NCI-H1417 treated with DMSO at 0.1 percent for 48 hours (cell line): ENCODE measurements around the gene ANAPC5.
"Not testable (repeated sequence)": the region's sequence is repeated elsewhere in the genome, so short reads cannot be mapped to it uniquely, and the experiment has no call there.

Source experiments
- DNase-seq: peaks from one replicate; lab custom pipeline; 2025; lab: John Stamatoyannopoulos, UW

The ANAPC5 gene

DNA sequence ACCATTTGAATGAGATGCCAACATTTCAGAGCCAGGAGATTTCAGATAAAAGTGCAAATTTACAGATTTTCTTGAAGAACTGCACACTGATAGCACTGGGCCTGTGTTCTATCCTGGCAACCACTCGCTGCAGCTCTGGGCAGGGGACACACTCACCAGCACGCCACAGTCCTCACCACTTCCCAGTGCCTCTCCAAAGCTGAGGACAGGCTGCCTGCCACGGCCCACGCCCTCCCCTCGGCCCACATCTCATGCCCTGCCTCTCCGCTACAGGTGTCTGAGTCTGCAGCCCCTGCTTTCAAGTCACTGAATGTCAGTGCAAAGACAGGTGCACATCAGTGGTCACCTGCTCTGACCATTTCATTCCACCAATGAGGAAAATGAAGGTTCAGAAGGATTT lies 68.4 kb downstream of the ANAPC5 start:
- DNase-seq = no peak

DNA sequence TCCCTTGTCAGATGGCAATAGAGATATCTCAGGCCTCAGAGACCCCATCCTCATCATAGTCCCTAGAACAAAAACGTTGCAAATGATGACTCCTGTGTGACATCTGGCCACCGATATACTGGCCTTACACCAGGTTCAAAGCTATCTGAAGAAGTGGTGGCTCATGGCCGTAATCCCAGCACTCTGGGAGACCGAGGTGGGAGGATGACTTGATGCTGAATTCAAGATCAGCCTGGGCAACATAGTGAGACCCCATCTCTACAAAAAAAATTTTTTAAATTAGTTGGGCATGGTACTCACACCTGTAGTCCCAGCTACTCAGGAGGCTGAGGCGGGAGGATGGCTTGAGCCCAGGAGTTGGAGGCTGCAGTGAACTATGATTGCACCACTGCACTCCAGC lies 68.8 kb downstream of the ANAPC5 start:
- DNase-seq = no peak

DNA sequence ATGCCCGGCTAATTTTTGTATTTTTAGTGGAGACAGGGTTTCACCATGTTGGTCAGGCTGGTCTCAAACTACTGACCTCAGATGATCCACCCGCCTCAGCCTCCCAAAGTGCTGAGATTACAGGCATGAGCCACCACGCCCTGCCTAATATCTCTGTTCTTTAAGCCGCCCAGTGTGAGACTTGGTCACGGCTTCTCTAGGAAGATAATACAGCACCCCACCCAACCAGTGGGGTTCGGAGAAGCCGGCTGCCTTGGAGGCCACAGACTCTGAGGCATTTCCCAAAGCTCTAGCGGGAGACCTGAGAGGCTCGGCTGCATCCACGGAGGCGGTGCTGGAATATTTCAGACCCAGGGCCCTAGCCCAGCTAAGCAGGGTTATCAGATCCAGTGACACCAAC lies 69.3 kb downstream of the ANAPC5 start:
- not testable (repeated sequence) for DNase-seq

DNA sequence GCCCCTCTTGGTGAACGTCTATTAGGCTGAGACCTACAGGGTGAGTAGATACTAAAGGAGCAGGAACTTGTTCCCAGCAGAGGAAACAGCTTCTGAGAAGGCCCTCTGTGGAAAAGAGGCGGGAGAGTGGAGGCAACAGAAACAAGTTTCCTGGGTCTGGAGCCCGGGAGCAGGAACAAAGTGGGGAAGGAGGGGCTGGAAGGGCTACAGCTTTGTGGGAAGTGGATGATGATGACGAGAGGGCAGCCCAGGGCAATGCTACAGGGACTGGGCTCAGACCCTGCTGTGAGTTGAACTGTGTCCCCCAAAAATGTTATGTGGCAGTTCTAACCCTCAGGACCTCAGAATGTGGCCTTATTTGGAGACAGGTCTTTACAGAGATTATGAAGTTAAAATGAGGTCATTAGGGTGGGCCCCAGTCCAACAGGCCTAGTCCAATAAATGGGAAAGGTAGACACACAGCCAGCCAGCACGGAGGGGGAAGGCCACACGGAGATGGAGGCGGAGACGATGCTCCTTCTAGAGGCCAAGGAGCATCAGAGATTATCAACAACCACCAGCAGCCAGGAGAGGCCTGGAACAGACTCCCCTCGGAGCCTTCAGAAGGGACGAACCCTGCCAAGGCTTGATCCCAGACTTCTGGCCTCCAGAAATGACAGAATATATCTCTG lies 70.0 kb downstream of the ANAPC5 start:
- DNase-seq = no peak

DNA sequence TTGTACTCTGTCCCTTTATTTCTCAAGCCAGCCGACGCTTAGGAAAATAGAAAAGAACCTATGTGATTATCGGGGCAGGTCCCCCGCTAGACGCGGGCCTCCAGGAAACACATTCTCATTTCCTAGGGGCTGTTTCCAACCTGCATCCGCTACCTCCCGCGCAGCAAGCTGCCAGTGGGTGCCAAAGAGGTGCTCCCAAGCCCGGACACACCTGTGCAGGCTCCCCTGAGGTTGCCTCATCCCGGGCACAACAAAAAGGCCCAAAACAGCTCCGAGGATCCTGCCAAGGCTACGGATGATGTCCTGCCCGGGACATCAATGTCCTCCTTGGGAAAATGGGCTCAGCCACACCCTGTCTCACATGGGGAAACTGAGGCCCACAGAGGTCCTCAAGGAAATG lies 71.1 kb downstream of the ANAPC5 start:
- DNase-seq = not testable (repeated sequence)

DNA sequence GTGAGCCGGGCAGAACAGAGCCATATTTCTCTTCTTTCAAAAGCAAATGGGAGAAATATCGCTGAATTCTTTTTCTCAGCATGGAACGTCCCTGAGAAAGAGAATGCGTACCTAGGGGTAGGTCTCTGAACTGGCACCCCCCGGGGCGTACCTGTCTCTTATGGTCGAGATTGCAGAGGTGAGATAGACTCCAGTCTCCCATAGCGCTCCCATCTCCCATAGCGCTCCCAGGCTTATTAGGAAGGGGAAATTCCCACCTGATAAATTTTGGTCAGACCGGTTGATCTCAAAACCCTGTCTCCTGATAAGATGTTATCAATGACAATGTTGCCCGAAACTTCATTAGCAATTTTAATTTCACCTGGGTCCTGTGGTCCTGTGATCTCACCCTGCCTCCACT lies 71.7 kb downstream of the ANAPC5 start:
- not testable (repeated sequence) for DNase-seq

DNA sequence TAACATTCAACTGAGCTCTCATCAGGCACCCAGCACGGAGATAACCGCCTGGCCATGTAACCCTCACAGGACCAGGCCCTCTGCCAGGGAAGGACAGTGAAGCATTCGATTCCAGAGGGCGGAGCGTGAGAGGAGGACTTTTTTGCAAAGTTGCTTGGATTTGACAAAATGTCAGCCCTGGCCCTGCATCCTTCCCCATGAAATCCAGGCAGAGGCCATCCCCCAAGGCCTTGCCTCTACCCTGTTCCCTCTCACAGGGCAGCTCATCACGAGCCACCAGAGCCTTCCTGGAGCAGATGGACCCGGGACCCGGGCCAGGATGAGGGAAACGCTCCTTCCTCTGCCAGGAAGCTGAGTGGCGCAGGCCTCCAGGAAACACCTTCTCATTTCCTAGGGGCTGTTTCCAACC lies 72.7 kb downstream of the ANAPC5 start:
- DNase-seq = no peak

DNA sequence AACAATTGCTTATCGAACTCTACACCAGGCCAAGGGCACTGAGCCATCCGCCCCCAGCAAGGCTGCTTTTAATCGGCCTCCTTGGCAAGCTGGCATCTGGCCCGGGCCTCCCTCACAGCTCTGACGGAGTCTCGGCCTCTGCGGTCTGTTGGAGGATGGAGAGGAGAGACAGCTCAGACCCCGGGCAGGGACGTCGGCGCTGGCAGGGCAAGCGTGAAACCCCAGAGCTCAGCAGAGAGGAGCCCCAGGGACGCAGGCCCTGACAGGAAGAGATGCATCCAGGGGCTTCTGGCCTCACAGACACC lies 73.2 kb downstream of the ANAPC5 start:
- no peak for DNase-seq

DNA sequence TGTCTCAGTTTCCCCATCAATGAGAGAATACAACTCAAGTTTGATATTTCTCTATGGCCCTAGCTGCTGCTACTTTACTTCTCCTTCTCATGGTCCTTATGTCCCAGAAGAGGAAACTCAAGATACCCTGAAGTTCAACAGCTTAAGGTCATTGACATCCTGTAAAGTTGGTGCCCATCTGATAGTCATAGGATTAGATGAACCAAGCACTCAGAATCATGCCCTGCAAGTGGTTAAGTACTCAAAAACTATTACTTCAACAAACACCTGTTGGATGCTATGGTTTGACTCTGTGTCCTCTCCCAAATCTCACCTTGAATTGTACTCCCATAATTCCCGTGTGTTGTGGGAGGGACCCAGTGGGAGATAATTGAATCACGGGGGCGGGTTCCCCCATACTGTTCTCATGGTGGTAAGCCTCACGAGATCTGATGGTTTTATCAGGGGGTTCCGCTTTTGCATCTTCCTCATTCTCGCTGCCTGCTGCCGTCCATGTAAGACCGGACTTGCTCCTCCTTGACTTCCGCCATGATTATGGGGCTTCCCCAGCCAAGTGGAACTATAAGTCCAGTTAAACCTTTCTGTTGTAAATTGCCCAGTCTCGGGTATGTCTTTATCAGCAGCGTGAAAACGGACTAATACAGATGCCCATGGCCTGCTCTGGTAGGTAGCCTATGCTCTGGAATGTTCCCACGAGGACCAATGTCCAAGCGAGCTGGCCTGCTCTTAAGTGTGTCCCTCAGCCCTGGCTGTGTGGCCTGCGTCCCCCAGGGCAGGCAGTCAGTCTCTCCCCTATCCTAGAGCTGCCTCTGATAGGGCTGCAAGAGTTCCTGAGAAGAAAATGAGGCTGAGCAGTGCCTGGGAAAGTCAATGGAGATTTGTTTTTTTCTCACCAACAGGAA lies 73.8 kb downstream of the ANAPC5 start:
- DNase-seq = no peak

DNA sequence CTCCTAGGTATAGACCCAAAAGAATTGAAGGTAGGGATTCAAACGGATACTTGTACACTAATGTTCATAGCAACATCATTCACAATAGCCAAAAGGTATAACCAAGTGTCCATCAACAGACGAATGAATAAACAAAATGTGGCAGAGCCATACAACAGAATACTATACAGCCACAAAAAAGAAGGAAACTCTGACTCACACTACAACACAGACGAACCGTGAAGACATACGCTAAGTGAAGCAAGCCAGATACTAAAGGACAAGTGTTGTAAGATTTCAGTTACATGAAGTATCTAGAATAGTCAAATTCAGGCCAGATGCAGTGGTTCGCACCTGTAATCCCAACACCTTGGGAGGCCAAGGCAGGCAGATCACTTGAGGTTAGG lies 74.8 kb downstream of the ANAPC5 start:
- DNase-seq = no peak

DNA sequence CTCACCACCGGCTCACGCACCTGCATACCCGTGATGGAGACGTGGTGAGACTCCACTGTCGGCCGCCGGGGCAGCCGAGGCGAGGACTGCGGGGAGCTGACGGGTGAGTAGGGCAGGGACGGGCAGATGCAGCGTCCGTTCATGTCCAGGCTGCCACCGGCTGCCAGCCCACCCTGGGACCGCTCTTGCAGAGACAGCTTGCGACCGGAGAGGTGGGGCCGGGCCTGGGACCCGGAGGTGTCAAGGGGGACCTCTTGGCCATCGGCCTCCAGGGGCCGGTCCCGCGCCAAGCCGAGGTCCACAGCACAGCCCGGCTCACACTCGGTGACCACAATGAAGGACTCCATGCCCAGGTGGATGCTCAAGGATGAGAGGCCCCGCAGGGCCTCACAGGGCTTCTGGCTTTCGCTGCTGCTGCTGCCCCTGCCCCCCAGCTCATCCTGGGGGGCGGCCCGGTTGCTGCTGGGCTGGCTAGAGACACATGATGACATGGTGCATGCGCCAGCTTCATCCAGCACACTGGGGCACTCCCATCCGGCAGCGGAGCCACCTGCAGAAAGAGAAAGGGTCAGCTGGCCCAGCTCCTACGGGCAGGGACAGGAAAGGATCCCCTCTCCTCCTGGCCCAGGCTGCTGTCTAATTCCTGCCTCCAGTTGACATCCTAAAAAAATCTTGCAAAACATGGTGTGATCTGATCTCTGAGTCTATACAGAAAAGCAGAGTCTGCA lies 78.0 kb downstream of the ANAPC5 start:
- no peak for DNase-seq

DNA sequence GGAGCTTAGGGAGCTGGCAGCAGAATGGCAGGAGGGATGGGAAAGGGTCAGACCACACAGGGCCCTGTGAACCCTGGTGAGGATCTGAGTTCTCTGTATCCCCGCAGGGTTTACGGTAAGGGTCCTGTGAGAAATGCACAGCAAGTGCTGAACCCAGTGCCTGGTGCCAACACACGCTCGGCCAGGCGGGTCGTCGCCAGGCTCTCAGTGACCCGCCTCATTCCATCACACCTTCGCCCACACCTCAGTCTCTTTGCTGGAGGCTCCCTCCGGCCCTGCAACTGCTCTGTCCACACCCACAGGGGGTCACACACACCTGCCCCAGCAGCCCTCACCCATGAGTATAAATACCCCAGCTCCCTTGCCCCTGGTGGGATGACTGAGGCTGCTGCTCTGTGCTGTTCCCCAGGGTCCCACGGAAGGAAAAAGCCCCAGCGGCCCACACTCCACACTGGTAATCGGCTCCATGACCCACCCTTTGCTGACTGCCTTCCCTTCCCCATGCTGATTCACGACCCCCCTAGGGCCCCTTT lies 78.8 kb downstream of the ANAPC5 start:
- DNase-seq = no peak

DNA sequence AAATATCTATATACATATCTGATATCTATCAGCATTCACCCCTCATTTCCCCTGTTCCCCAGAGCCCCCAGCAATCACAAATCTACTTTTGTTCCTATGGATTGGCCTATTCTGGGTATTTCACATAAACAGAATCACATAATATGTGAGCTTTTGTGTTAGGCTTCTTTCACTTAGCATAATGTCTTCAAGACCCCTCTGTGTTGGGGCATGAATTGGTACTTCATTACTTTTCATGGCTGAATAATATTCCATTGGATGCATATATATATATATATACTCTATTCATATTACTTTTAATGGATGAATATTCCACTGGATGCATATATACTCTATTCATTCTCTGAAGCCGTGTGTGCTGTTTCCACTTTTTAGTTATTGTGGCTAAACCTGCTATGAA lies 84.4 kb downstream of the ANAPC5 start:
- DNase-seq = no peak

DNA sequence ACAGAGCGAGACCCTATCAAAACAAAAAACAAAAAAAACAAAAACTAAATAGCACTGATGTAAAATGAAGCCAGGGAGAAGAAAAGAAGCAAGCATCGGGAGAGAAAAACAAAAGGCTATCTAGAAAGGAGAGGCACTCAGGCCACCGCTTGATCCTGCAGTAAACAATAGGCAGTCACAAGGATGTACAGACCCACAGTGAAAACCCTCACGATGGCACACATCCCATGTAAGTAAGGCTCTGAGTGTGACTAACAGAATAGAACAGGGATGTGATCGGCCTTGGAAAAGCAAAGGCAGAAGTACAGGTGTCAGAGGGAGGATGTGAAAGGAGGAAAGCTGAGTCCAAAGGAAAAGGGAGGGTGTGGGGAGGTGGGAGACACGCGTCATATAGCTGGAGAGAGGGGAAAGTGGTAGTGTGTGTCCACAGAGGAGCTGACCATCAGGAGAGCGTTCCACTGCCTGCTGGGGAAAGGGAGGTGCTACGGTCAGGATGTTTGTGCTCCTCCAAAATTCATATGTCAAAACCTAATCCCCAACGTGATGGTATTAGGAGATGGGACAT lies 87.2 kb downstream of the ANAPC5 start:
- DNase-seq = no peak

DNA sequence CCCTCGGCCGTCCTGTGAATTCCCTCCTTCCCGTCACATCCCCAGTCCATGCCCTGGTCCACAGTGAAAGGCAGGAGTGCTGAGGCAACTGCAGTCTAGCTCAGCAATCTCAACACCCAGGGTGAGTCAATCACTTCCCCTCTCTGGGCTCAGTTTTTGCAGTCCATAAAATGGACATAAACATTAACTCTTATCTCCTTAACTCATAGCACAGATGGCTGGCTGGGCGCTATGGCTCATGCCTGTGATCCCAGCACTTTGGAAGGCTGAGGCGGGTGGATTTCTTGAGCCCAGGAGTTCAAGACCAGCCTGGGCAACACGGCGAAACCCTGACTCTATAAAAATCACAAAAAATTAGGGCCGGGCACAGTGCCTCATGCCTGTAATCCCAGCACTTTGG lies 88.1 kb downstream of the ANAPC5 start:
- no peak for DNase-seq

DNA sequence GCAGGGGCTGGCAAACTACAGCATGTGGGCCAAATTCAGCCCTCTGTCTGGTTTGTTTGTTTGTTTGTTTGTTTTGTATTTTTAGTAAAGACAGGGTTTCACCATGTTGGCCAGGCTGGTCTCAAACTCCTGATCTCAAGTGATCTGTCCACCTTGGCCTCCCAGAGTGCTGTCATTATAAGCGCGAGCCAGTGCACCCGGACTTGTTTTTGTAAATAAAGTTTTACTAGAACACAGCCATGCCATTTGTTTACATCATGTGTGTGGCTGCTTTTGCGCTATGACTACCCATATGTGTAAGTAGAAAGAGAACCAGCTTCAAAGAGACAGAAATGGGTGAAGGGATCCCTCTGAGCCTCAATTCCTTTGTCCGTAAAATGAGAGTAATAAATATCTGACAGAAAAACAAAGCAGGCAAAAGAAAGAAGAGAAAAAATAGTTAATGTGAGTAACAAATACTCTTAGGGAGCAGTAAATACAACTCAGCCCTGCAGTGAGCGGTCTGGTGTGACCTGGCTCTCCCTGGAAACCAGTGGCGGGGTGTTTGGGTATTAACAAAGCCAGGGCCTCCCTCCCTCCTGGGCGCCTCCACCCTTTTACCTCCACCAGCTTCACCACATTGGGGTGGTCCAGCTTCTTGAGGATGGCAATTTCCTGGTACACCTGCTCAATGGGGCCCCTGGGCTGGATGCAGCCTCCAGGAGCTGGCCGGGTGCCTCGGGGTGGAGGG lies 88.8 kb downstream of the ANAPC5 start:
- no peak for DNase-seq

DNA sequence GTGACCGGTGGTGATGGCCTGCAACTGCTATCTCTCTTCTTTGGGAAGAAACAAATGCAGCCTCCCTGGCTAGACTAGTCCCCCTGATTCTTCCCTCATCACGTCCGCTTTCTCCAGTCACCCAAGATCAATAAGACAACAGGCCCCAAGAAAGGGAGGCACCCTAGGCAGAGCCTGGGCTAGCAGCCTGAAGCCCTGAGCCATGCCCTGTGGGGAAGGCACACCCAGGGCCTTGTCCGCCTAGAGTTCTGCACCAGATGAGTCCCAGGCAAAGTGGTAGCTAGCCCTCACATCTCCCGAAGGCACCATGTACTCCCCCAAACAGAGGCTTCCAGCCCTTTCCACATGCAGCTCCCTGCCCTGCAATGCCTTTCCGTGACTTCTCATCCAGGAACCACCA lies 90.8 kb downstream of the ANAPC5 start:
- no peak for DNase-seq

DNA sequence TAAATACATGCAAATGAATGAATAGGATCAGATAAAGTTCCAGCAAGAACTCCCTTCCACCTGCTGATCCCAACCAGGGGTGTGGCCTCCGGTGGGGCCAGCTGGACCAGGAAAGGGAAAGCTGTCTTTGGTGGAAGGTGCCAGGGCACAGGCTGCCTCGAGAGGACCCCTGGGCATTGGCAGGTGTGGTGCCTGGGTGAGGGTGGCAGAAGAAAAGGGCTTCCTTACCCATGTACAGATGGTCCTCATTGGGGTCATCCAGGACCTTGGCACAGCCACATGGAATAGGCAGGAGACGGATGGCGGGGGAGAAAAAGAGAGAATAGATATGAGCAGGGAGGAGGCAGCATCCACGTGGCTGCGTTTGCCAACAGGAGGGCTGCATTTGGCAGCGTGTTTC lies 92.1 kb downstream of the ANAPC5 start:
- DNase-seq = no peak

DNA sequence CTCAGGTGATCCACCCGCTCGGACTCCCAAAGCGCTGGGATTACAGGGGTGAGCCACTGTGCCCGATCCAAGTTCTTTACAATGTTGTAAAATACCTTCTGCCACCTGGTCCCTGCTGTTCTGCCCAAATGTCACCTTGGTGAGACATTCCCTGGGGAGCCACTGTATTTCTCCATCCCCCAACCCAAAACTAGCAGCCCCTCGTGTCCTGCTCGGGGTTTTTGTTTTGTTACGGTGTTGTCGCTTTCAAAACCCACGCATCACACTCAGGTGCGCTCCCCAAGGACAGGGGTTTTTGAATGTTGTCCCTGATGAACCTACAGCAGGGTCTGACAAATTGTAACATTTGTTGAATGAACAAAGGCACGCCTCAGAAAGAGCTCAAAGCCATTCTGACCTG lies 93.1 kb downstream of the ANAPC5 start:
- DNase-seq = no peak
